Neural cell (in vitro differentiated cells): ENCODE measurements around the gene CD300LB. TPM values are rescaled to one million over a fixed set of nuclear protein-coding genes. Genes with fewer than 3 reads are reported as not detected.

Experiments used
- H2AFZ ChIP-seq: fragments of 200-600, 300-800 bp; sonication (generic), shearing (Covaris generic); 2 replicates; pipeline ENCODE4 v1.6.0; 2014; ENCODE audit warnings: low read depth, mild to moderate bottlenecking, antibody characterized with exemption, low read length, moderate library complexity
- H3F3A ChIP-seq: fragments of 200-600 bp; shearing (Covaris generic); 2 replicates; pipeline ENCODE4 v1.6.1; 2016; ENCODE audit warnings: mild to moderate bottlenecking, moderate library complexity, mixed read lengths, antibody characterized with exemption, low read length; ENCODE audit not compliant: insufficient read depth, poor library complexity, severe bottlenecking
- H3K27ac ChIP-seq: fragments of 200-600, 300-800 bp; sonication (generic), shearing (Covaris generic); 2 replicates; pipeline ENCODE4 v1.5.1; 2014; ENCODE audit warnings: mild to moderate bottlenecking, low read length, moderate library complexity
- H3K27me3 ChIP-seq: fragments of 300-800, 200-600 bp; sonication (generic), shearing (Covaris generic); 2 replicates; pipeline ENCODE4 v1.6.0; 2014; ENCODE audit warnings: mild to moderate bottlenecking, low read depth, low read length, moderate library complexity; ENCODE audit not compliant: insufficient read depth
- H3K36me3 ChIP-seq: fragments of 300-800, 200-600 bp; sonication (generic), shearing (Covaris generic); 2 replicates; pipeline ENCODE4 v1.5.1; 2014; ENCODE audit warnings: mild to moderate bottlenecking, antibody characterized with exemption, low read length, moderate library complexity; ENCODE audit not compliant: insufficient read depth
- H3K4me2 ChIP-seq: fragments of 300-800, 200-600 bp; sonication (generic), shearing (Covaris generic); 2 replicates; pipeline ENCODE4 v1.6.0; 2014; ENCODE audit warnings: mild to moderate bottlenecking, low read length
- H3K4me3 ChIP-seq: fragments of 300-800, 200-600 bp; sonication (generic), shearing (Covaris generic); 2 replicates; pipeline ENCODE4 v1.5.1; 2014; ENCODE audit warnings: mild to moderate bottlenecking, low read length, moderate library complexity
- H3K79me2 ChIP-seq: fragments of 200-600 bp; shearing (Covaris generic); replicated peaks from 2 replicates; pipeline ENCODE4 v1.6.0; 2014; ENCODE audit warnings: mild to moderate bottlenecking, low read length, moderate library complexity; ENCODE audit not compliant: insufficient read depth
- H3K9ac ChIP-seq: fragments of 300-800, 200-600 bp; sonication (generic), shearing (Covaris generic); 2 replicates; pipeline ENCODE4 v1.6.1; 2016; ENCODE audit warnings: mild to moderate bottlenecking, low read length, mixed read lengths
- H3K9me2 ChIP-seq: fragments of 200-600 bp; shearing (Covaris generic); 2 replicates; pipeline ENCODE4 v1.6.1; 2016; ENCODE audit warnings: mild to moderate bottlenecking, low read length, mixed read lengths; ENCODE audit not compliant: insufficient read depth
- H3K9me3 ChIP-seq: fragments of 200-600, 300-800 bp; sonication (generic), shearing (Covaris generic); 2 replicates; pipeline ENCODE4 v1.6.1; 2016; ENCODE audit warnings: mild to moderate bottlenecking, mixed run types, low read length, moderate library complexity, mixed read lengths
- H4K20me1 ChIP-seq: fragments of 200-600 bp; shearing (Covaris generic); 2 replicates; pipeline ENCODE4 v1.6.1; 2016; ENCODE audit warnings: mild to moderate bottlenecking, mixed run types; ENCODE audit not compliant: insufficient read depth
- EZH2 ChIP-seq: fragments of 200-600, 300-800 bp; shearing (Covaris generic), sonication (generic); IDR thresholded peaks from 2 replicates; pipeline ENCODE4 v1.6.1; 2014; ENCODE audit warnings: antibody characterized with exemption, low read length, borderline replicate concordance, mild to moderate bottlenecking; ENCODE audit not compliant: insufficient read depth, poor library complexity, severe bottlenecking
- RAD21 ChIP-seq: fragments of 450-650 bp; conservative IDR thresholded peaks from 2 replicates; pipeline ENCODE4 v1.6.1; 2014; ENCODE audit warnings: antibody characterized with exemption, mild to moderate bottlenecking, moderate library complexity
- REST ChIP-seq: IDR thresholded peaks from 2 replicates; pipeline ENCODE4 v1.6.1; 2012; ENCODE audit warnings: borderline replicate concordance
- polyA plus RNA-seq: library from polyadenylated mRNA; depleted of rRNA; stranded (reverse); fragments of >200 nt; gene quantifications from 2 replicates; pipeline ENCODE4 v1.2.3, GENCODE V29; 2014

CD300LB gene
- polyA plus RNA-seq, 1 donor from 2014 or later: not detected

DNA sequence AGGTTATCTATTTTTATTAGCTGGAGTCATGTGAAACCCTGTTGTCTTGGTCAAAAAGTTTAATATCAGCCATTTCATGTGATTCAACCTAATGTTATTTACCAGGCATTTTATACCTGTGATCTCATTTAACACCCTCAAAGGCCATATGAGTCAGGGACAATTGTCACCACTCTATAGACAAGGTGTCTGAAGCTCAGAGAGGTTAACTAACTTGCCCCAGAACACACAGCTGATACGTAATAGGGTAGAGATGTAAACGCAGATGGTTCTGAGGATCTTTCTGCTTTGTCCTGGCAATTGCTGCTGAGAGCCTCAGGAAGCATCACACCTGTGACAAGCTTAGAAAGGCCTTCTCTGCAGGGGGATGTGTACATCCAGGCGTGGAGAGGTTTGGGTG lies 59.9 kb downstream of the CD300LB start:
- Histone ChIP-seq H3K4me2 (no peak overlapping the region), H3K27me3 (peaks cover 11% of the 10 kb centered on the region), H3F3A (no peaks in the 10 kb centered on the region), H2AFZ (no peak overlapping the region), H3K9me3 (no peaks in the 10 kb centered on the region), H3K9ac (no peak overlapping the region), H4K20me1 (no peaks in the 10 kb centered on the region), H3K27ac (no peak overlapping the region), H3K36me3 (no peaks in the 10 kb centered on the region), H3K79me2 (no peaks in the 10 kb centered on the region), H3K4me3 (no peak overlapping the region), H3K9me2 (no peaks in the 10 kb centered on the region)
- TF ChIP-seq REST: no peak
- no peak for TF ChIP-seq RAD21
- no peak for TF ChIP-seq EZH2

Other genes starting within 250 kb of the CD300LB start
- not detected in 2 replicates for gene KIF19, start 205.2 kb downstream of the CD300LB start, polyA plus RNA-seq
- 5.3 and 8.5 TPM in 2 replicates for gene BTBD17, start 169.6 kb downstream of the CD300LB start, polyA plus RNA-seq
- not detected in 2 replicates for gene GPR142, start 164.0 kb downstream of the CD300LB start, polyA plus RNA-seq
- gene GPRC5C, start 99.4 kb downstream of the CD300LB start, polyA plus RNA-seq: 10.8 and 12.8 TPM in 2 replicates
- 0.35 TPM in 1 of 2 replicates, not detected in the other for gene CD300A, start 64.8 kb downstream of the CD300LB start, polyA plus RNA-seq
- gene CD300C, start 14.6 kb upstream of the CD300LB start, polyA plus RNA-seq: 0.20 TPM in 1 of 2 replicates, not detected in the other
- not detected in 2 replicates for gene CD300H, start 36.0 kb upstream of the CD300LB start, polyA plus RNA-seq
- gene CD300LD, start 60.8 kb upstream of the CD300LB start, polyA plus RNA-seq: not detected in 2 replicates
- gene CD300E, start 92.3 kb upstream of the CD300LB start, polyA plus RNA-seq: not detected in 2 replicates
- gene CD300LF, start 181.4 kb upstream of the CD300LB start, polyA plus RNA-seq: not detected in 2 replicates
- gene RAB37, start 205.8 kb upstream of the CD300LB start, polyA plus RNA-seq: 0.32 TPM in 1 of 2 replicates, not detected in the other
- 0.51 and 1.3 TPM in 2 replicates for gene NHERF1, start 217.2 kb upstream of the CD300LB start, polyA plus RNA-seq
- 232 and 243 TPM in 2 replicates for gene NAT9, start 244.9 kb upstream of the CD300LB start, polyA plus RNA-seq